GM18502 (cell line): ENCODE data around the gene OR2A7.
"Not testable (repeated sequence)": the region's sequence is repeated elsewhere in the genome, so short reads cannot be mapped to it uniquely, and the experiment has no call there.

Experiments
- ATAC-seq: cut with Tn5 transposase; IDR thresholded peaks from one replicate; pipeline ENCODE4 v1.9.1; 2021; ENCODE audit warnings: mild to moderate bottlenecking; ENCODE audit not compliant: unreplicated experiment, poor library complexity

Gene OR2A7

GRCh38 chr7:144264692-144265091 lies at the start of gene OR2A7:
Gene OR2A7 (minus strand): TSS chr7:144264792. CDS start chr7:144259628, 5,164 bp downstream.
- not testable (repeated sequence) for ATAC-seq

DNA sequence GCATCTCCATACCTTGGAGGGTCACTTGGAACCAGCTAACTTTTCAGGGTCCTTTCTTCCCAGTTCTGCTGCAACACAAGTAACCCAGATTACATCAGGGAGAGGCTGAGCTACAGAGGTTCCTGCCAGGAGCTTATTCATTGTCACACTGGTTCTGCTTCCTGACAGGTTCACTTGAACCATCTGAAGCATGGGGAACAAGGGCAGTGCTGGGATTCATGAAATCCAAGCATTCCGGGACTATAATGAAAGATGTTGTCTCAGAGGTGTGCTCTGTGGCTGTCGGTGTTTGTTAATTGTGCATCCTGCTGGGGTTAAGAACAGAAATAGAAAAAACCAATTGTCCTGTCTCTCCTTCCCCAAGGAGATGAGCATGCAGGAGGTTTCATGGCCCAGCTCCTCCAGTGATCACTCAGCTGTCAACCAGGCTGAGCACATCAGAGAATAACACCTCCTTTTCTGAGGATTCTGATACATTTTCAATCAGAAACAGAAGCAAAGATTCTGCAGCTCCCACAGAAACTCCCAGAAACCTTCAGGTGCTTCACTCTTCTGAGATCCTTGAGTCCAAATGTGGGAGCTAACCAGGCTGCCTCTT lies 47.4 kb upstream of the OR2A7 start, which contains the start of gene OR2A1:
Gene OR2A1 (plus strand): TSS at position 548 of the 598 bp plus-strand sequence. CDS start 5,706 bp downstream, outside the sequence.
- ATAC-seq, result not testable (repeated sequence)

DNA sequence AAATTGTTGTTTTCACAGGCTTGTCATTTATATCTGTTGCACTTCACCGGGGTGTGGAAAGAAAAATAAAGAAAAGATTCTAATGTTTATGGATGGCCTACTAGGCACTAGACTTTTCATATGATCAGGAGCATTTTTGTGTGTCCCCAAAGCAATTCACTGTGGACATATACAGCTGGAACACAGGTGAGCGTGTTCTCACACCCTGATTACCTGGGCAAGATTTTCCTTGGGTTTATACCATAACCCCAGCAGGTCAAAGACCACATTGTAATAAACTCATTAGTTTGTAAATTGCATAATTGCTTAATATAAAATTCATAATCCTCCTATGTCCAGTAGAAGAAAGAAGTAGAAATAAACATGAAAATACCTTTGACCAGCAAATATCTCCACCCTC lies 46.6 kb upstream of the OR2A7 start:
- ATAC-seq, result not testable (repeated sequence)

- ATAC-seq, result not testable (repeated sequence)
Measured at GRCh38 chr7:144309702-144310101, 45.1 kb upstream of the OR2A7 start.

- ATAC-seq, result not testable (repeated sequence)
Measured at GRCh38 chr7:144305156-144305555, 40.6 kb upstream of the OR2A7 start.

GRCh38 chr7:144303607-144304006 lies 39.0 kb upstream of the OR2A7 start:
- ATAC-seq, result not testable (repeated sequence)

GRCh38 chr7:144302578-144303303 lies 38.1 kb upstream of the OR2A7 start:
- ATAC-seq, result not testable (repeated sequence)

GRCh38 chr7:144293794-144294499 lies 29.4 kb upstream of the OR2A7 start:
- ATAC-seq, result peak; percentile 82

DNA sequence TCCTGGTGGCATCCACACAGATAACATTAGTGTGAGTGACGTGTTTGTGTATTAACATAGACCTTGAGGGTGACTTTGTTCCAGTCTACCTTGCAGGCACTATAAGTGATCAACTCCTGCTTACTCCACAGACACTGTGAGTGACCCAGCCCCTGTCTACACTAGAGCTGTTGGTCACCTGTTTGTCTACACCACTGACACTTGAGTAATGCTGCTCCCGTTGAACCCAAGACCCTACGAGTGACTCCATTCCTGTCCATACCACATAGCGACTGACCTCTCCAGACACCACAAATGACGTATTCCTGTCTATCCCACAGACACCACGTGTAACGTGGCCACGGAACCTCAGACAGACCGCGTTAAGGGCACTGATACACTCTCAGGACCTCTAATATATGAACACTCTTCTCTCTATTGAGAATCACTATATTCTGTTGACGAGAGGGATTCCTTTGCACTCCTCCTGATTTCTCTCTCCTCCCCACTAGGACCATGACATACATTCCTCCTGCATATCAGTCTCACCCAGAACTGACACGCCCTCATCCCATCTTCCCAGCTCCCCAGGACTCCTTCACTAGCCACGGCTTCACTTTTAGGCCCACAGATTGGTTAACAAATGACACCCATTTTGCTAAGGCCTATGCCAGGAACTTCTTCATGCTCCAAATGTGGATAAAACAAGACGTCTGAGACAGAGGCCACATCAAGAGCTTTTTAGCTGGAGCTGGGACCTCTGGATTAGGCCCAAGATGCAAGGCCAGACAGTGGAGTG lies 28.0 kb upstream of the OR2A7 start:
- ATAC-seq, result not testable (repeated sequence)

- ATAC-seq, result not testable (repeated sequence)
Measured at GRCh38 chr7:144291607-144292006, 27.0 kb upstream of the OR2A7 start.

GRCh38 chr7:144287171-144287784 lies 22.7 kb upstream of the OR2A7 start:
- not testable (repeated sequence) for ATAC-seq

DNA sequence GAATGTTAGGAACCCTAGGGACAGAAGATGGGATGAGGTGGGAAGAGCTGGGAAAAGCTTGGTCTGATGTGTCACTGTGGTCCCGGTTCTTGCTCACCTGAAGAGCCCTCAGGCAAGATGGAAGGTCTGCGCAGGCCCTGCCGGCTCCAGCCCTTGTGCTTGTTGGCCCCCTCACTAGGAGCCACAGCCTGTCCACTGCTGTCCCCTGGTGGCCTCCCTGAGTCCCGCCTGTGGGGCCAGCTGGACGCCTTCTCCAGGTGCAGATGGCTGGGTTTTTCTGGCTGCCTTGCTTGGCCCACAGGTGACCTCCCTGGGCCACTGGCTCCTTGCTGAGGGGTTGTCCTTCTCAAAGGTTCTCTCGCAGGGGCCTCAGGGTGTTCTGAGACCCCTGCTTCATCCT lies 19.1 kb upstream of the OR2A7 start:
- not testable (repeated sequence) for ATAC-seq

DNA sequence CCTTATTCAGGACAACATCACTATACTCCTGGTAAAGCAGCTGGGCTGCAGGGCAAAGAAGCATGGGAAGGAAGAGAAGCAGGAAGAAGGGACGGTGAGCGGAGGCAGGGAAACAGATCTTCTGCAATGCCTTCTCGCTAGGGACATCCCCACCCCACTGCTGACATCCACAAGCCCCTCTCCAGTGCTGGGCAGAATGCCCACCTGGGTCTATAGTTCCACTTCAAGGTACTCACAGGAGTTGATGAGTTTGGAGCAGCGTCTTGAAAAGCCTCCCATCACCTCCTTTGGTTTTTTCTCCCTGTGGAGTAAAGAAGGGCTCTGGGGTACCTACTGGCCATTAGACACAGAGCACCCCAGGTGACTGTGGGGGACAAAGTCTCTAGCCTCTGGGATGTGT lies 17.9 kb upstream of the OR2A7 start:
- not testable (repeated sequence) for ATAC-seq

DNA sequence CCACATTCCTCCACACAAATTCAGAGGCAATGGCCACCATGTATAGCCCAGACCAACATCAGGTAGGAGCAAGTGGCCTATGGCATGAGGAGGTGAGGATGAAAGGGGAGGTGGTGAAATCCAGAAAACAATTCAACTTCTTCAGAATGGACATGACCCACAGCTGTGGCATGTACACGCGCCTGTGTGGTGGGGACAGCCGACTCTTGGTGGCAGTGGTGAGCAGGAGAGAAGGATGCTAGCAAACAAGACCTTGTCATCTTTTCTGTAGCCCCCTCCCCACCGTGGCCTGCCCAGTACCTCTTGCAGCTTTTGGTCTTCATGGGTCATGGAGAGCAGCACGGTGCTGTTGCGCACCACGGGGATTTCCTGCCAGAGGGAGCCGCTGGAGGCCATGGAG lies 17.4 kb upstream of the OR2A7 start:
- not testable (repeated sequence) for ATAC-seq

- ATAC-seq, result peak; percentile 49
Measured at GRCh38 chr7:144280010-144280409, 15.4 kb upstream of the OR2A7 start.

- not testable (repeated sequence) for ATAC-seq
Measured at GRCh38 chr7:144275281-144275680, 10.7 kb upstream of the OR2A7 start.

- ATAC-seq, result not testable (repeated sequence)
Measured at GRCh38 chr7:144269188-144269587, 4.6 kb upstream of the OR2A7 start, which contains the start of gene CTAGE8. Gene CTAGE8 (minus strand): TSS chr7:144269288. CDS start chr7:144269250, 38 bp downstream.

GRCh38 chr7:144262128-144262527 lies 2.5 kb downstream of the OR2A7 start:
- ATAC-seq, result not testable (repeated sequence)

DNA sequence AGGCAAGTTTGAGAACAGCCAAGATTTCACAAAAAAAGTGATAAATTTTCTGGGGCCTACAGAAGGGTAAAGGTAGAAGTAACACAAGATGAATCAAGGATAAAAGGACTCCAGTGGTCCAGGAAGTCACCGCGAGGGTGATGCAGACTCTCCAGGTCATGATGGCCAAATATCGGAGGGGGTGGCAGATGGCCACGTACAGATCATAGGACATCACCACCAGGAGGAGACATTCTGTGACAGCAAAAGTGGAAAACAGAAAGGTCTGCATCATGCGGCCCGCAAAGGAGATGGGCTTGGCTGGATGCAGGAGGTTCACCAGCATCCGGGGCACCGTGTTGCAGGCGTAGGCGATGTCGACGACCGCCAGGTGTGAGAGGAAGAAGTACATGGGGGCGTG lies 5.5 kb downstream of the OR2A7 start:
- ATAC-seq, result not testable (repeated sequence)

- no peak for ATAC-seq
Measured at GRCh38 chr7:144256112-144256511, 8.5 kb downstream of the OR2A7 start.
